Embryonic facial prominence (tissue), 1 donor: ENCODE data around the gene CDH4.

Experiments used
- DNase-seq: peaks from one replicate; pipeline ENCODE4 v3.0.0-alpha.2; 2016; ENCODE audit errors: extremely low spot score

The CDH4 gene

GRCh38 chr20:61784801-61785566, 532.9 kb downstream of the CDH4 start:
- DNase-seq: no peak

GRCh38 chr20:61785567-61785816, 533.4 kb downstream of the CDH4 start:
- no peak for DNase-seq

- no peak for DNase-seq
Observed at GRCh38 chr20:61786230-61786629, 534.2 kb downstream of the CDH4 start.

GRCh38 chr20:61788343-61788742, 536.3 kb downstream of the CDH4 start:
- DNase-seq: no peak

GRCh38 chr20:61789329-61789728, 537.3 kb downstream of the CDH4 start:
- no peak for DNase-seq

GRCh38 chr20:61790116-61790827, 538.2 kb downstream of the CDH4 start:
- DNase-seq: no peak

GRCh38 chr20:61791995-61792394, 539.9 kb downstream of the CDH4 start:
- DNase-seq: no peak

- DNase-seq: no peak
Observed at GRCh38 chr20:61795669-61796630, 543.9 kb downstream of the CDH4 start.

GRCh38 chr20:61796738-61797137, 544.7 kb downstream of the CDH4 start:
- DNase-seq: no peak

GRCh38 chr20:61797200-61797599, 545.1 kb downstream of the CDH4 start:
- DNase-seq: no peak

GRCh38 chr20:61797971-61798411, 545.9 kb downstream of the CDH4 start:
- no peak for DNase-seq

- no peak for DNase-seq
Observed at GRCh38 chr20:61798632-61799031, 546.6 kb downstream of the CDH4 start.

- DNase-seq: no peak
Observed at GRCh38 chr20:61799394-61799923, 547.4 kb downstream of the CDH4 start.

- no peak for DNase-seq
Observed at GRCh38 chr20:61799928-61800327, 547.9 kb downstream of the CDH4 start.

GRCh38 chr20:61800359-61801064, 548.5 kb downstream of the CDH4 start:
- no peak for DNase-seq

- DNase-seq: no peak
Observed at GRCh38 chr20:61801065-61801360, 549.0 kb downstream of the CDH4 start.

GRCh38 chr20:61801428-61801827, 549.4 kb downstream of the CDH4 start:
- no peak for DNase-seq

GRCh38 chr20:61801857-61802442, 549.9 kb downstream of the CDH4 start:
- DNase-seq: no peak

GRCh38 chr20:61802721-61803311, 550.8 kb downstream of the CDH4 start:
- DNase-seq: no peak

- no peak for DNase-seq
Observed at GRCh38 chr20:61803416-61803914, 551.4 kb downstream of the CDH4 start.
